ENCODE data around the gene ITSN1. TPM values are rescaled to one million over a fixed set of nuclear protein-coding genes. Genes with fewer than 3 reads are reported as not detected.

Gene ITSN1
- total and polyA plus RNA-seq, 2 experiments from 2014 or later: 77.9 to 95.7 TPM

DNA sequence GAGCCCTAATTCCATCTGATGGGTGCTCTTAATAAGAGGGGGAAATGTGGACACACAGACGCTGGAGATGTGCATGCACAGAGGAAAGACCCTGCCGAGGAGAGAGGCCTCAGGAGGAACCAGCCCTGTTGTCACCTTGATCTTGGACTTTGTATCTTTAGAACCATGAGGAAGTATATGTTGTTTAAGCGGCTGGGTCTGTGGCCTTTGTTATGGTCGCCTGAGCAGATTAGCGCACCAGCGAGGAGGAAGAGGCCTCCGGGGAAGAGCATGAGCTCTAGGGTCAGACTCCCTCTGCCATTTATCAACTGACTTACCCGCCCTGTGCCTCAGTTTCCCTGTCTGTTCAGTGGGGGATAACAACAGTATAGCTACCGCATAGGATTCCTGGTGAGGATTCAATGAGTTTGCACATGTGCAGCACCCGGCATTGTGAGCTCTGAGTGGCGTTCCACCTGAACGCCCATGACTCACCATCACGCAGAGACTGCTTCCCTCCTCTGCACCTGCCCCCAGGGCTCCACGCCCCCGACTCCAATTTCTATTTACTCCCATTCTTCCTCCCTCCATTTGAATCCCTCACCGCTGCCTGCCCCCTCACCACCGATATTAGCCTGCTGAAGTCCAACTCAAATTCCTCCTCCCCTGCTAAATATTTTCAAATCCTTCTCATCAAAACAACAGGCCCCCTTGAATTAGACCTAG lies 206.1 kb downstream of the ITSN1 start:
- Mint-ChIP-seq H3K27ac (no peak overlapping the region), H3K4me1 (peaks cover 9% of the 10 kb centered on the region), H3K36me3 (ENCODE audit: low read depth) (peaks cover 3% of the 10 kb centered on the region; the same call in 1 of the 3 replicates), H3K4me3 (no peak overlapping the region), H3K9me3 (peaks cover 4% of the 10 kb centered on the region; the same call in 1 of the 3 replicates), H3K27me3 (ENCODE audit: insufficient read depth, low read depth, poor library complexity) (peaks cover 16% of the 10 kb centered on the region)
- no peak for DNase-seq (ENCODE audit: low spot score)
- Histone ChIP-seq H3K27me3 (ENCODE audit: insufficient read depth) (no peaks in the 10 kb centered on the region), H3K4me2 (no peak overlapping the region), H2AFZ (no peak overlapping the region), H3F3A (replicated peaks; ENCODE audit: low read depth) (no peaks in the 10 kb centered on the region), H3K36me3 (ENCODE audit: insufficient read depth) (no peaks in the 10 kb centered on the region), H3K27ac (ENCODE audit: low read depth) (no peak overlapping the region), H4K20me1 (replicated peaks; ENCODE audit: insufficient read depth) (no peaks in the 10 kb centered on the region), H3K4me1 (ENCODE audit: insufficient read depth) (no peaks in the 10 kb centered on the region), H3K79me2 (replicated peaks; ENCODE audit: insufficient read depth) (no peaks in the 10 kb centered on the region), H3K9me2 (ENCODE audit: insufficient read depth) (no peaks in the 10 kb centered on the region), H3K4me3 (no peak overlapping the region)
- TF ChIP-seq, protein P1, sequence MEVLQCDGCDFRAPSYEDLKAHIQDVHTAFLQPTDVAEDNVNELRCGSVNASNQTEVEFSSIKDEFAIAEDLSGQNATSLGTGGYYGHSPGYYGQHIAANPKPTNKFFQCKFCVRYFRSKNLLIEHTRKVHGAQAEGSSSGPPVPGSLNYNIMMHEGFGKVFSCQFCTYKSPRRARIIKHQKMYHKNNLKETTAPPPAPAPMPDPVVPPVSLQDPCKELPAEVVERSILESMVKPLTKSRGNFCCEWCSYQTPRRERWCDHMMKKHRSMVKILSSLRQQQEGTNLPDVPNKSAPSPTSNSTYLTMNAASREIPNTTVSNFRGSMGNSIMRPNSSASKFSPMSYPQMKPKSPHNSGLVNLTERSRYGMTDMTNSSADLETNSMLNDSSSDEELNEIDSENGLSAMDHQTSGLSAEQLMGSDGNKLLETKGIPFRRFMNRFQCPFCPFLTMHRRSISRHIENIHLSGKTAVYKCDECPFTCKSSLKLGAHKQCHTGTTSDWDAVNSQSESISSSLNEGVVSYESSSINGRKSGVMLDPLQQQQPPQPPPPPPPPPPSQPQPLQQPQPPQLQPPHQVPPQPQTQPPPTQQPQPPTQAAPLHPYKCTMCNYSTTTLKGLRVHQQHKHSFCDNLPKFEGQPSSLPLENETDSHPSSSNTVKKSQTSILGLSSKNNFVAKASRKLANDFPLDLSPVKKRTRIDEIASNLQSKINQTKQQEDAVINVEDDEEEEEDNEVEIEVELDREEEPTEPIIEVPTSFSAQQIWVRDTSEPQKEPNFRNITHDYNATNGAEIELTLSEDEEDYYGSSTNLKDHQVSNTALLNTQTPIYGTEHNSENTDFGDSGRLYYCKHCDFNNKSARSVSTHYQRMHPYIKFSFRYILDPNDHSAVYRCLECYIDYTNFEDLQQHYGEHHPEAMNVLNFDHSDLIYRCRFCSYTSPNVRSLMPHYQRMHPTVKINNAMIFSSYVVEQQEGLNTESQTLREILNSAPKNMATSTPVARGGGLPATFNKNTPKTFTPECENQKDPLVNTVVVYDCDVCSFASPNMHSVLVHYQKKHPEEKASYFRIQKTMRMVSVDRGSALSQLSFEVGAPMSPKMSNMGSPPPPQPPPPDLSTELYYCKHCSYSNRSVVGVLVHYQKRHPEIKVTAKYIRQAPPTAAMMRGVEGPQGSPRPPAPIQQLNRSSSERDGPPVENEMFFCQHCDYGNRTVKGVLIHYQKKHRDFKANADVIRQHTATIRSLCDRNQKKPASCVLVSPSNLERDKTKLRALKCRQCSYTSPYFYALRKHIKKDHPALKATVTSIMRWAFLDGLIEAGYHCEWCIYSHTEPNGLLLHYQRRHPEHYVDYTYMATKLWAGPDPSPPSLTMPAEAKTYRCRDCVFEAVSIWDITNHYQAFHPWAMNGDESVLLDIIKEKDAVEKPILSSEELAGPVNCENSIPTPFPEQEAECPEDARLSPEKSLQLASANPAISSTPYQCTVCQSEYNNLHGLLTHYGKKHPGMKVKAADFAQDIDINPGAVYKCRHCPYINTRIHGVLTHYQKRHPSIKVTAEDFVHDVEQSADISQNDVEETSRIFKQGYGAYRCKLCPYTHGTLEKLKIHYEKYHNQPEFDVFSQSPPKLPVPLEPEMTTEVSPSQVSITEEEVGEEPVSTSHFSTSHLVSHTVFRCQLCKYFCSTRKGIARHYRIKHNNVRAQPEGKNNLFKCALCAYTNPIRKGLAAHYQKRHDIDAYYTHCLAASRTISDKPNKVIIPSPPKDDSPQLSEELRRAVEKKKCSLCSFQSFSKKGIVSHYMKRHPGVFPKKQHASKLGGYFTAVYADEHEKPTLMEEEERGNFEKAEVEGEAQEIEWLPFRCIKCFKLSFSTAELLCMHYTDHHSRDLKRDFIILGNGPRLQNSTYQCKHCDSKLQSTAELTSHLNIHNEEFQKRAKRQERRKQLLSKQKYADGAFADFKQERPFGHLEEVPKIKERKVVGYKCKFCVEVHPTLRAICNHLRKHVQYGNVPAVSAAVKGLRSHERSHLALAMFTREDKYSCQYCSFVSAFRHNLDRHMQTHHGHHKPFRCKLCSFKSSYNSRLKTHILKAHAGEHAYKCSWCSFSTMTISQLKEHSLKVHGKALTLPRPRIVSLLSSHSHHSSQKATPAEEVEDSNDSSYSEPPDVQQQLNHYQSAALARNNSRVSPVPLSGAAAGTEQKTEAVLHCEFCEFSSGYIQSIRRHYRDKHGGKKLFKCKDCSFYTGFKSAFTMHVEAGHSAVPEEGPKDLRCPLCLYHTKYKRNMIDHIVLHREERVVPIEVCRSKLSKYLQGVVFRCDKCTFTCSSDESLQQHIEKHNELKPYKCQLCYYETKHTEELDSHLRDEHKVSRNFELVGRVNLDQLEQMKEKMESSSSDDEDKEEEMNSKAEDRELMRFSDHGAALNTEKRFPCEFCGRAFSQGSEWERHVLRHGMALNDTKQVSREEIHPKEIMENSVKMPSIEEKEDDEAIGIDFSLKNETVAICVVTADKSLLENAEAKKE (CRISPR knock-in tag; IDR thresholded peaks at IDR 0.05): no peak
- no peak for TF ChIP-seq NANOG (IDR thresholded peaks at IDR 0.05; ENCODE audit: borderline replicate concordance)
- TF ChIP-seq EZH2 (IDR thresholded peaks at IDR 0.05; ENCODE audit: low read depth, unreplicated experiment): no peak
- no peak for TF ChIP-seq REST (IDR thresholded peaks at IDR 0.05; ENCODE audit: unreplicated experiment)
- TF ChIP-seq, protein P2, sequence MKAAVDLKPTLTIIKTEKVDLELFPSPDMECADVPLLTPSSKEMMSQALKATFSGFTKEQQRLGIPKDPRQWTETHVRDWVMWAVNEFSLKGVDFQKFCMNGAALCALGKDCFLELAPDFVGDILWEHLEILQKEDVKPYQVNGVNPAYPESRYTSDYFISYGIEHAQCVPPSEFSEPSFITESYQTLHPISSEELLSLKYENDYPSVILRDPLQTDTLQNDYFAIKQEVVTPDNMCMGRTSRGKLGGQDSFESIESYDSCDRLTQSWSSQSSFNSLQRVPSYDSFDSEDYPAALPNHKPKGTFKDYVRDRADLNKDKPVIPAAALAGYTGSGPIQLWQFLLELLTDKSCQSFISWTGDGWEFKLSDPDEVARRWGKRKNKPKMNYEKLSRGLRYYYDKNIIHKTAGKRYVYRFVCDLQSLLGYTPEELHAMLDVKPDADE (IDR thresholded peaks at IDR 0.05): no peak
- TF ChIP-seq POLR2AphosphoS5 (IDR thresholded peaks at IDR 0.05; ENCODE audit: low read depth): no peak
- TF ChIP-seq JUNB (IDR thresholded peaks at IDR 0.05; ENCODE audit: unreplicated experiment): no peak
- no peak for TF ChIP-seq STAT1 (IDR thresholded peaks at IDR 0.05; ENCODE audit: unreplicated experiment)
- no peak for TF ChIP-seq ZNF331 (CRISPR knock-in tag; IDR thresholded peaks at IDR 0.05; ENCODE audit: low read depth)
- no peak for TF ChIP-seq CREB1 (CRISPR knock-in tag; IDR thresholded peaks at IDR 0.05; ENCODE audit: low read depth)
- no peak for TF ChIP-seq EZH2phosphoT487 (IDR thresholded peaks at IDR 0.05; ENCODE audit: unreplicated experiment)
- no peak for TF ChIP-seq ZNF114 (CRISPR knock-in tag; IDR thresholded peaks at IDR 0.05)
- TF ChIP-seq, protein P3, sequence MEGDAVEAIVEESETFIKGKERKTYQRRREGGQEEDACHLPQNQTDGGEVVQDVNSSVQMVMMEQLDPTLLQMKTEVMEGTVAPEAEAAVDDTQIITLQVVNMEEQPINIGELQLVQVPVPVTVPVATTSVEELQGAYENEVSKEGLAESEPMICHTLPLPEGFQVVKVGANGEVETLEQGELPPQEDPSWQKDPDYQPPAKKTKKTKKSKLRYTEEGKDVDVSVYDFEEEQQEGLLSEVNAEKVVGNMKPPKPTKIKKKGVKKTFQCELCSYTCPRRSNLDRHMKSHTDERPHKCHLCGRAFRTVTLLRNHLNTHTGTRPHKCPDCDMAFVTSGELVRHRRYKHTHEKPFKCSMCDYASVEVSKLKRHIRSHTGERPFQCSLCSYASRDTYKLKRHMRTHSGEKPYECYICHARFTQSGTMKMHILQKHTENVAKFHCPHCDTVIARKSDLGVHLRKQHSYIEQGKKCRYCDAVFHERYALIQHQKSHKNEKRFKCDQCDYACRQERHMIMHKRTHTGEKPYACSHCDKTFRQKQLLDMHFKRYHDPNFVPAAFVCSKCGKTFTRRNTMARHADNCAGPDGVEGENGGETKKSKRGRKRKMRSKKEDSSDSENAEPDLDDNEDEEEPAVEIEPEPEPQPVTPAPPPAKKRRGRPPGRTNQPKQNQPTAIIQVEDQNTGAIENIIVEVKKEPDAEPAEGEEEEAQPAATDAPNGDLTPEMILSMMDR (conservative IDR thresholded peaks at IDR 0.05; ENCODE audit: low read depth in 2 of 2): no peak
- no peak for ATAC-seq
